Erythroblast (primary cell): ENCODE measurements around the gene NCR1.
"Not testable (repeated sequence)": the region's sequence is repeated elsewhere in the genome, so short reads cannot be mapped to it uniquely, and the experiment has no call there.

Source experiments
- DNase-seq, 2 experiments: peaks; one replicate each; lab custom pipeline; 2025; lab: John Stamatoyannopoulos, UW
- GATA1 ChIP-seq: IDR thresholded peaks from 2 replicates; pipeline ENCODE4 v1.6.1; 2011; ENCODE audit warnings: low read depth, mild to moderate bottlenecking, control low read depth, low read length, moderate library complexity
- POLR2A ChIP-seq: IDR thresholded peaks from 2 replicates; pipeline ENCODE4 v1.6.1; 2011; ENCODE audit warnings: mild to moderate bottlenecking, low read length

The NCR1 gene

GRCh38 chr19:54905803-54906511, at the start of gene NCR1:
NCR1 (plus strand) TSS chr19:54906148; CDS start chr19:54906188, 40 bp downstream.
- no peak for TF ChIP-seq POLR2A
- no peak for DNase-seq

GRCh38 chr19:54858476-54858875, 47.5 kb upstream of the NCR1 start:
- not testable (repeated sequence) for DNase-seq

GRCh38 chr19:54859421-54859820, 46.5 kb upstream of the NCR1 start:
- not testable (repeated sequence) for DNase-seq

GRCh38 chr19:54863459-54863858, 42.5 kb upstream of the NCR1 start:
- DNase-seq = not testable (repeated sequence)

DNA sequence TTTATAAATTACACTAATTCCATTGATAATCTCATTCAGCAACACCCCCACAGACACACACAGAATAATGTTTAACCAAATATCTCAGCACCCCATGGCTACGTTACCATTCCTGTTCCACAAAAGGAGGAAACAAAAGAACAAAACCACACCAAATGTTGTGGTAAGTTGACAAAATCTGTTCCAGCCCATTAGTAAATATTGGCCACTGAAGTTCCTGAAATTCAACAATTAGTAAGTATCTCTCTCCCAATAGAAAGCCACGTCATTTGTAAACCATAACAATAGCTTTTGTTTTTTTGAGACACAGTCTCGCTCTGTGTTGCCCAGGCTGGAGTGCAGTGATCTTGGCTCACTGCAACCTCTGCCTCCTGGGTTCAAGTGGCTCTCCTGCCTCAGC, 34.3 kb upstream of the NCR1 start:
- no peak for DNase-seq

GRCh38 chr19:54873990-54874389, 32.0 kb upstream of the NCR1 start, which contains the start of gene FCAR:
FCAR (plus strand) TSS chr19:54874235; CDS start chr19:54874290, 55 bp downstream.
- TF ChIP-seq GATA1 (no peak), POLR2A (no peak)
- DNase-seq = no peak

More for the DNA sequence above, 34.3 kb upstream of the NCR1 start:
- TF ChIP-seq GATA1 (no peak), POLR2A (no peak)

DNA sequence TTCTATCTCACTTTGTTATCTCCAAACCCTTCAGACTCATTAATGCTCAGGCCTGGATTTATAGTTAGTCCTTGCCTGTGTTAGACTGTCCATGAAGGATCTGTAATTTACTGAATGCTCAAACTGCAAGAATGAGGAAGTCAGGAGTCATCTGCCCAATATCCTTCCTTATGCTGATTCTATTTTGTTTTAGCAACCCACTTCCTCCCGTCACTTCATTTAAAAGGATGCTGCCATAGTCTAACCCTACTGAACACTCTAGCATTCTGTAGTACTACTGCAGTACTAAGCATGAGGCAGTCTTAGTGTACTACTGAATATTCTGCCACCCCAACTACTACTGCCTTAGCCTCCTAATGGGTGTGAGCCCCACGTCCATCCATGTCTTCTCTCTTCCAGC, 30.4 kb upstream of the NCR1 start:
- TF ChIP-seq GATA1 = no peak
- TF ChIP-seq POLR2A = no peak
- DNase-seq = no peak

GRCh38 chr19:54877471-54877870, 28.5 kb upstream of the NCR1 start:
- TF ChIP-seq GATA1 (no peak), POLR2A (no peak)
- DNase-seq = no peak

DNA sequence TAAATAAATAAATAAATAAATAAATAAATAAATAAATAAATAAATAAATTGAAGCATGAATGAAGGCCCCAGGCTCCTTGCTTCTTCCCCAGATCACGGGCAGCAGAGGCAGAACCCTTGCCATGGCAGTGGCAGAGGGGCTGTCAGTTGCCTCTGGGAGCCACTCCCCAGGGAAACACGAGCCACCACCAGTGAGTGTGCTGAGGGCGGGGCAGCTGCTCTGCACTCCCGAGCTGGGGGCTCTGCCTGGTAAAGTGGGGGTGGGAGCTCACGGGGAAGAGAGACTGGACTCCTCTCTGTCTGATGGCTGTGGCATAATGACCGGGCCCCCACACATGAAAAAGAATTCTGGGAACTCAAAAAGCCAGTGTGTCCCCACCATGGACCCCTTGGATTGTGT, 24.1 kb upstream of the NCR1 start:
- no peak for DNase-seq
- TF ChIP-seq POLR2A (no peak), GATA1 (no peak)

DNA sequence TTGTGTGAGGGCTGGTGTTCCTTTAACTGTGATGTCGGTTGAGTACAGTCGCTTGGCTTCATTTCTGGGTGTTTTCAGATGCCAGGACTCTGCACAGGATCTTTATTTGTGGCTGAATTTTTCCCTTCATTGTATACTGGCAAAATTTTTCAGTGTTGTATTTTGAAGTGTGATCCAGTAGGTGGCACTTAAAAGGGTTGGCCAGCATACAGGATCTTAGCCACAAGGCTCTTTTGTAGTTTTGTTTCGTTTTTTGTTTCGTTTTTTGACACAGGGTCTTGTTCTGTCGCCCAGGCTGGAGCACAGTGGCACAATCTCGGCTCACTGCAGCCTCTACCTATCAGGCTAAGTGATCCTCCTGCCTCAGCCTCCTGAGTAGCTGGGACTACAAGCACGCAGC, 23.2 kb upstream of the NCR1 start:
- DNase-seq = no peak
- no peak for TF ChIP-seq GATA1
- no peak for TF ChIP-seq POLR2A

DNA sequence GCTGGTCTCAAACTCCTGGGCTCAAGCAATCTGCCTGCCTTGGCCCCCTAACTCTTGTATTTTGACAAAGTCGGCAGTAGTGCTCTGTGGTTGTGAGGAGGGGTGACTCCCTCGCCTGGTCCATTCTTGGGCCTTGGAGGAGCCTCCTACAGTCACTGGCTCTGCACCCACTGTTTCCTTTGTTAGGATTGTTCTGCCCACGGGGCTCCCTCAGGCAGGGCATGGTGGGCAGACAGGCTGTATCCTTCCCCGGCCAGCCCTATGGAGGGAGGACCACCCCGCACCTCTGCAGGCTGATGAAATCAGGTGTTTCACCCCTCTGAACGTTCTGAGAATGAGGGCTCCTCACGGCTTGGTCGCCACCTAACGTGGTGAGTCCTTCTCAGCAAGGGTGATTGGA, 22.7 kb upstream of the NCR1 start:
- DNase-seq = no peak
- no peak for TF ChIP-seq POLR2A
- no peak for TF ChIP-seq GATA1

GRCh38 chr19:54888239-54888638, 17.7 kb upstream of the NCR1 start:
- DNase-seq = no peak

DNA sequence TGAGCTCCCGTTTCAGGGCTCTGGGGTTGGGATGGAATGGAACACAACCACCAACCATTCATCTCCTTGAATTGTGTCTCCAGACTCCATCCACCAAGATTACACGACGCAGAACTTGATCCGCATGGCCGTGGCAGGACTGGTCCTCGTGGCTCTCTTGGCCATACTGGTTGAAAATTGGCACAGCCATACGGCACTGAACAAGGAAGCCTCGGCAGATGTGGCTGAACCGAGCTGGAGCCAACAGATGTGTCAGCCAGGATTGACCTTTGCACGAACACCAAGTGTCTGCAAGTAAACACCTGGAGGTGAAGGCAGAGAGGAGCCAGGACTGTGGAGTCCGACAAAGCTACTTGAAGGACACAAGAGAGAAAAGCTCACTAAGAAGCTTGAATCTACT, 16.4 kb upstream of the NCR1 start:
- TF ChIP-seq POLR2A = no peak
- no peak for TF ChIP-seq GATA1

More at GRCh38 chr19:54888239-54888638, 17.7 kb upstream of the NCR1 start:
- TF ChIP-seq GATA1 = no peak
- no peak for TF ChIP-seq POLR2A

GRCh38 chr19:54893406-54893805, 12.5 kb upstream of the NCR1 start:
- TF ChIP-seq GATA1 (no peak), POLR2A (no peak)
- DNase-seq = no peak

More for the DNA sequence above, 16.4 kb upstream of the NCR1 start:
- no peak for DNase-seq

DNA sequence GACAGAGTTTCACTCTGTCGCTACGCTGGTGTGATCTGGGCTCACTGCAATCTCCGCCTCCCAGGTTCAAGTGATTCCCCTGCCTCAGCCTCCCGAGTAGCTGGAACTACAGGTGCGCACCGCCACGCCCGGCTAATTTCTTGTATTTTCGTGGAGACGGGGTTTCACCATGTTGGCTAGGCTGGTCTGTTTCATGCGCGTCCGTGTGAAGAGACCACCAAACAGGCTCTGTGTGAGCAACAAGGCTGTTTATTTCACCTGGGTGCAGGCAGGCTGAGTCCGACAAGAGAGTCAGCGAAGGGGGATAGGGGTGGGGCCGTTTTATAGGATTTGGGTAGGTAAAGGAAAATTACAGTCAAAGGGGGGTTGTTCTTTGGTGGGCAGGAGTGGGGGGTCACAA, 11.8 kb upstream of the NCR1 start:
- not testable (repeated sequence) for DNase-seq
